Naive B cell (primary cell): ENCODE results near the gene KRT74. TPM values are rescaled to one million over a fixed set of nuclear protein-coding genes. Genes with fewer than 3 reads are reported as not detected.

ENCODE experiments used
- ATAC-seq, 2 donors: fragments of 150-1000 bp; cut with Tn5 transposase; 2 replicates each; pipeline ENCODE4 v1.10.0; 2021; ENCODE audit warnings: low read depth in 2 of 2, mild to moderate bottlenecking in 2 of 2, moderate library complexity in 2 of 2
- DNase-seq: peaks from one replicate; pipeline ENCODE4 v3.0.0; 2022
- H3K27ac Mint-ChIP-seq, 6 donors: one replicate each; pipeline ENCODE4 v1.8.0; 2020 to 2022; ENCODE audit warnings: mild to moderate bottlenecking in 6 of 6, mixed read lengths in 6 of 6, moderate library complexity in 5 of 6, inconsistent platforms in 2 of 6
- H3K27me3 Mint-ChIP-seq, 3 donors: one replicate each; pipeline ENCODE4 v1.8.0; 2021 to 2022; ENCODE audit warnings: mixed read lengths in 3 of 3, mild to moderate bottlenecking in 1 of 3
- H3K36me3 Mint-ChIP-seq, 2 donors: one replicate each; pipeline ENCODE4 v1.8.0; 2020 to 2022; ENCODE audit warnings: mixed read lengths in 2 of 2, inconsistent platforms in 1 of 2, mild to moderate bottlenecking in 1 of 2
- H3K4me1 Mint-ChIP-seq, 3 donors: one replicate each; pipeline ENCODE4 v1.8.0; 2020 to 2022; ENCODE audit warnings: mixed read lengths in 3 of 3, inconsistent platforms in 1 of 3, mild to moderate bottlenecking in 1 of 3, moderate library complexity in 1 of 3
- H3K4me3 Mint-ChIP-seq, 8 donors: one replicate each; pipeline ENCODE4 v1.8.0; 2020 to 2022; ENCODE audit warnings: mild to moderate bottlenecking in 8 of 8, mixed read lengths in 8 of 8, moderate library complexity in 8 of 8, inconsistent platforms in 2 of 8
- H3K9me3 Mint-ChIP-seq, 7 donors: one replicate each; pipeline ENCODE4 v1.8.0; 2020 to 2022; ENCODE audit warnings: mixed read lengths in 7 of 7, mild to moderate bottlenecking in 5 of 7, inconsistent platforms in 2 of 7, moderate library complexity in 1 of 7
- polyA plus RNA-seq, 6 donors: library from polyadenylated mRNA; unstranded; fragments of 300-500 nt; fragmentation: Illumina TruSeq; gene quantifications; one replicate each; pipeline ENCODE4 v1.2.3, GENCODE V29; 2021; ENCODE audit warnings: low read depth in 6 of 6

KRT74 gene
- polyA plus RNA-seq, 6 donors from 2014 or later = not detected

DNA sequence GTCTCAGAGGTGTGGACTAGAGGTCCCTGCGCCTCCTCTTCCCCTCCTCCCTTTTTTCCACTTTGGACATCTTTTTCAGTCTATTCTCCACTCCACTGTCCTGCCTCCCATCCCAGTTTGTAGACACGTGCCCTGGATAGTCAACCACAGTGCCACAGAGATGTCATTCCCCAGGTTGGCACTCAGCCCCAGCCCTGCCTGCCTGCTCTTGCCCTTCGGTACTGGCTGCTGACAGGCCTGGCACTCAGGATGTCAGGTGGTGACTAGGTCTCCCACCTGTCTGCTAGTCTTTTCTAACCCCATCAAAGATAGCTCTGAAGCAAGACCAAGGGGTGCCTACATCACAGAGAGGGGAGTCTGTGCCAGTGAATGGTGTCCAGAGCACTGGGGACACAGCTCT is 36.5 kb downstream of the KRT74 start:
- Mint-ChIP-seq H3K9me3 (no peaks in the 10 kb centered on the region), H3K36me3 (no peaks in the 10 kb centered on the region), H3K27ac (peak overlapping the region in 1 of 6 donors; percentile 60), H3K4me1 (no peaks in the 10 kb centered on the region), H3K27me3 (peaks cover 13 to 51% (median 32%) of the 10 kb centered on the region in 3 donors), H3K4me3 (peak overlapping the region in 1 of 8 donors; percentile 21)
- no peak for ATAC-seq
- no peak for DNase-seq

DNA sequence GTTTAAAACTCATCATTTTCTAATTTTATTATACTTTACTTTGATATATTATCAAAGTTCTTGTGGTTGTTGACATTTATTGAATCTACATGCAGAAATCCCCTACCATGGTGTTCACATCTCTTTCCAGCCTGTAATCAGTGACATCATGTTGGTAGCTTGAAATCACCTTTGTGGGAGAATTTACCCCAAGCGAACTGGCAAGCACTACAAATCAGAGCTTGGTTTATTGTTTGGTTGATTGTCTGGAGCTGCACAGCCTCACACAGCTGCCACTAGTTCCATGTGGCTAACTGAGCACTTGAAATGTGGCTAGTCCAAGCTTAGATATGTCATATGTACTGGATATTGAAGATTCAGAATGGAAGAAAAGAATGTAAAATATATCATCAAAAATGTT is 38.1 kb downstream of the KRT74 start:
- Mint-ChIP-seq H3K4me1 (no peaks in the 10 kb centered on the region), H3K9me3 (no peaks in the 10 kb centered on the region), H3K36me3 (no peaks in the 10 kb centered on the region), H3K27me3 (peaks cover 14 to 61% (median 32%) of the 10 kb centered on the region in 3 donors), H3K4me3 (no peak overlapping the region), H3K27ac (no peak overlapping the region)
- DNase-seq (no peak), ATAC-seq (no peak)

DNA sequence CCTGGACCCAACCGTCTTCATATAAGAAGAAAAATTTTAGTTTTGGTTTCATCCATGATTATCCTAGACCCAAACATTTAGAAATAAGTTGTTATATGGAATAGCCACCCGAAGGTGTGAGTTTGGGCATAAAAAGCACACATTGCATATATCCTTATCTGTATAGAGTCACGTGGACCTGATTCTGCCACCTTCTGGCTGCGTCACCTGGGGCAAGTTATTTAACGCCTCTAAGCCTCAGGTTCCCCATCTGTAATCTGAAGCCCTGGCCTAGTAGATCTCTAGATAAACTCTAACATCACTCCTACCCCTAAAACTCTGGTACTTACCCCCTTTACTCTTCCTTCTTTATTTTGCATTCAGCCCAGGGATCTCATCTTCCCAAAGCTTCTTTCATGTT is 39.2 kb downstream of the KRT74 start:
- Mint-ChIP-seq H3K27ac (no peak overlapping the region), H3K9me3 (no peaks in the 10 kb centered on the region), H3K27me3 (peaks cover 14 to 50% (median 23%) of the 10 kb centered on the region in 3 donors), H3K4me1 (no peaks in the 10 kb centered on the region), H3K36me3 (no peaks in the 10 kb centered on the region), H3K4me3 (no peak overlapping the region)
- ATAC-seq (no peak), DNase-seq (no peak)

DNA sequence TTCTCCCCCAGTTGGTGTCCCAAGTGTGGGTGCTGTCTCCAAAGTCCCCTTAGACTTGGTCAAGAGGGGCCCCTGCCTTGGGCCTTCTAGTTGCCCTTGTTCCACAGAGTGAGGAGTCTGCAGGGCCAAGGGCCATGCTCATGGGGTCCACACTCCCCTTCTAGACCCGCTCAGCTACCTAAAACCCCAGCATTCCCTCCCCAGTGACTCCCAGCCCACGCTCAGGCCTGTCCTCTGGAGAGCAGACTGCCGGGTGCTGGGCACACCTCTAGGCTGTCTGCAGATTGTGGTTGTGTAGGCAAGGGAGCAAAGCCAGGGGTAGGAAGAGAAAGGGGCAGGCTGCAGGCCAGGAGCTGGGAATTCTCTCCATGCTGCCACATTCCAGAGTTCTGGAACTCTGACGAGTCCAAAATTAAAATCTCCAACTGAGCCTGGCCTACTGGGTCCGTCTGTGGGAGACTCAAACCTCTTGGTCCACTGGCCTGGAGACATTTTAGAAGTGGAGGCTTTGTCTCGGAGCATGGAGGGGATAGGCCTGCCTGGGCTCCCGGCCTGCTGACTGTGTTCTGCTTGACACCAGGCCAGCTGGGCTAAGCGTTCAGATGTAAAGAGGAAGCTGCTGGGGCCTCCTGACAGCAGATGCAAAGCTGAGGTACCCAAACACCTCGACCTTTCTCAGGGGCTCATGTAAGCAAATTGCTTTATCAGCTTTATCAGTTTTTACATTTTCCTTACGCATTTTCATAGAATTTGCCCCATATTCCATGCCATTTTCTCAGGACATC is 39.8 kb downstream of the KRT74 start:
- H3K27ac Mint-ChIP-seq = no peak overlapping the region
- H3K27me3 Mint-ChIP-seq = peaks cover 17 to 44% (median 18%) of the 10 kb centered on the region in 3 donors
- H3K4me3 Mint-ChIP-seq = no peak overlapping the region
- no peaks in the 10 kb centered on the region for H3K4me1 Mint-ChIP-seq
- H3K9me3 Mint-ChIP-seq = no peaks in the 10 kb centered on the region
- ATAC-seq (no peak), DNase-seq (no peak)
- no peaks in the 10 kb centered on the region for H3K36me3 Mint-ChIP-seq

DNA sequence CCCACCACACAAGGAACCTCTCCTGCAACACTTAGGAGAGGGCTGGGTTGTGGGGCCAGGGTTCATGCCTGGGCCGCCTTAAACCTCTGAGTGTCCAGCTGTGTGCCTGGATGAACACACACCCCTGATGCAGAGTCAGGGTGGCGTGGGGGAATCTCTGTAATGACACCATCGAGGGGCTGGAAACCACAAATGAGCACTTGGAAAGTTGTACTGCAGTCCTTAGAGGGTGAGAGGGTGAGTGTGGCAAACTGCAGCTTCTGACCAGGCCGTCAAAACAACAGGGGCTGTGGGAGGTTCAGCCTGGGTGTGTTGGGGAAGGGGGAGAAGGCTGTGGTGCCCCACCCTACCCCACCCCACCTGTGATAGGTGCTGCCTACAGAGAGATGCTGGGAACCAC is 41.0 kb downstream of the KRT74 start:
- no peak overlapping the region for H3K4me3 Mint-ChIP-seq
- no peaks in the 10 kb centered on the region for H3K4me1 Mint-ChIP-seq
- H3K9me3 Mint-ChIP-seq = no peaks in the 10 kb centered on the region
- DNase-seq (no peak), ATAC-seq (no peak)
- no peak overlapping the region for H3K27ac Mint-ChIP-seq
- peaks cover 13 to 44% (median 19%) of the 10 kb centered on the region in 3 donors for H3K27me3 Mint-ChIP-seq
- H3K36me3 Mint-ChIP-seq = no peaks in the 10 kb centered on the region

DNA sequence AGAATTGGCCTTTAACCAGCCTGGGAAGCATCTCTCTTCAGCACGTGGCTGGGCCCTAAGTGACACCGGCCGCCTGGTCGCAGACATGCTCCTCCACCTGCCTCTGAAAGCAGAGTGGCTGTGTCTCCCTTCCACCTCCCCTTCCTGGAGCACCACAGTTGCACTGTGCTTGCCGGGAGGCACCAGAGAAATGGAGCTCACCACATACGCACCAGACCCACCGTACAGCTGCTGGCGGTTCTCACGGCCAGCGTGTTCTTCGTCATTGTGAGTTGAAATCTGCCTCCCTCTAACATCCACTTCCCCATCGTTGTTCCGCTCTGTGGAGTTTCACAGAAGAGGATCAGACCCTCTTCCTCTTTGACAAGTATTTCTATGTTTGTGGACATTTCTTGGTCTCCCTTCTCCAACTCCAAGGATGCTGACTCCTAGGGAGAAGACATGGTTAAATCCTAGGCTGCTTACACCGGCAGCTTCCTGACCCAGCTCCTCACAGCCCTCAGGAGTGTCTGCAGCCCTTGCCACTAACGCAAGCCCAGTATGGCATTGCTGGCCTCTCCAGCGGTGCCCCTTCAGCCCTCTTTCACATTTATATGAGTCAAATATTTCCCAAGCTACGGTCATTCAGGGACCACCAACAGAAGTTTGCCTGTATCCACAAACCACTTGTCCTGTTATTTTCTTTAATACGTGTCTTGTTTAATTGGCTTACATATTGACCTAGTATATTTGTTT is 41.9 kb downstream of the KRT74 start:
- Mint-ChIP-seq H3K27me3 (peaks cover 6 to 37% (median 19%) of the 10 kb centered on the region in 3 donors), H3K4me3 (no peak overlapping the region), H3K4me1 (no peaks in the 10 kb centered on the region), H3K36me3 (no peaks in the 10 kb centered on the region), H3K27ac (no peak overlapping the region), H3K9me3 (no peaks in the 10 kb centered on the region)
- DNase-seq (no peak), ATAC-seq (no peak)

DNA sequence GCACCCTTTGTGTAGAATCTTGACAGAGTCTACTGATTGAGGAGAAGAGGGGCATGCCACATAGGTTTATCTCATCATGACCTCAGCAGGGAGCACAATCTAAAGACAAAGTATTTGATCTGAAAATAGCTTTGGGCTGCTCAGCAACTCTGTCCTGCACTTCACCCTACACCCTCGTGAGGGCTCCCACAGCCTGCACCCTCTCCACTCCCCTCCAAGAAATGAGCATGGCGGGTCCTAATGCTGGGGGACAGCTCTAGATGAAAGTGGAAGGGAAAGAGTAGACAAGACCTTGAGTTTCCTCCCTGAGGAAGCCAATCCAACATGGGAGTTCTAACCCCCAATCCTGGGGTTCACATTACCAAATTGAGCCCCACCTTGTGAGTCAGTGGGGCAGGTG is 42.7 kb downstream of the KRT74 start:
- Mint-ChIP-seq H3K4me3 (no peak overlapping the region), H3K27ac (no peak overlapping the region), H3K9me3 (no peaks in the 10 kb centered on the region), H3K27me3 (peaks cover 6 to 36% (median 19%) of the 10 kb centered on the region in 3 donors), H3K4me1 (no peaks in the 10 kb centered on the region), H3K36me3 (no peaks in the 10 kb centered on the region)
- DNase-seq (no peak), ATAC-seq (no peak)

DNA sequence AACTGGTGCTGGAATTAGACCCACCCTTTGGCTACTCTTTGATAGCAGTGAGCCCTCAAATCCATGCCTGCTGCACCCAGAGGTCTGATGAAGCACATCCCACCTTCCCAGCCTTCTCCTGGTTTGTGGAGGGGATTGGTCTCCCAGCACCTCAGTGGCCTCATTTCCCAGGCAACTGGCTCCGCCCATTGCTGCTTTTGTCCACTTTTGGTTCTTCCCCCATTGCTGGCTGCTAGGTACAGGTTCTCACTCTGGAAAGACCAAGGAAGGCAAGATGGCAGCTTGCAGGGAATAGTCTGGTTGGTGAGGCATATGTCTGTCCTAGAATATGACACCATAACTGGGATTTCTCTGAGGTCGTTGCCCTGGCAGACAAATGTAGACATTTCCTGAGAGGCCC is 43.3 kb downstream of the KRT74 start:
- no peak overlapping the region for H3K4me3 Mint-ChIP-seq
- no peaks in the 10 kb centered on the region for H3K4me1 Mint-ChIP-seq
- no peak for DNase-seq
- no peak for ATAC-seq
- no peaks in the 10 kb centered on the region for H3K36me3 Mint-ChIP-seq
- peaks cover 6 to 31% (median 19%) of the 10 kb centered on the region in 3 donors for H3K27me3 Mint-ChIP-seq
- no peaks in the 10 kb centered on the region for H3K9me3 Mint-ChIP-seq
- no peak overlapping the region for H3K27ac Mint-ChIP-seq

DNA sequence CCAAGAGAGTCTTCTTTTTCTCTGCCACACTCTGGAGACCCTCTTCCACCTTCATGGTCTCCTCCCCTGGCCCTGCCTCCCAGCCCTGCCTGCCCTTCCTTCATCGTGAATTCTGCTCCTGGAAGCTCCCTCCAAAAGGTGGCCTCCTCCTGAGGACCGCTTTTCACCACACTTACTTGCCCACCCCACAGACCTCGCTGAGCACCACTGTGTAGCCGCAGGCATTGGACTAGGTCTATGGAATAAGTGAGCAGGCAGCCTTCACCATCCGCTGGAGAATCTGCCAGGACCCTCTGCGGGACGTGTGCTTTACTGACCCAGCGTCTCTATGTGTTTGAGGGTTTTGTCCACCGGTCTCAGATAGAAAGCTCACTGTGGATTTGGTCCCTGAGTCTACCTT is 43.8 kb downstream of the KRT74 start:
- no peaks in the 10 kb centered on the region for H3K36me3 Mint-ChIP-seq
- no peak overlapping the region for H3K4me3 Mint-ChIP-seq
- H3K9me3 Mint-ChIP-seq = no peaks in the 10 kb centered on the region
- no peak for ATAC-seq
- DNase-seq = no peak
- H3K27ac Mint-ChIP-seq = no peak overlapping the region
- no peaks in the 10 kb centered on the region for H3K4me1 Mint-ChIP-seq
- peaks cover 6 to 26% (median 19%) of the 10 kb centered on the region in 3 donors for H3K27me3 Mint-ChIP-seq

DNA sequence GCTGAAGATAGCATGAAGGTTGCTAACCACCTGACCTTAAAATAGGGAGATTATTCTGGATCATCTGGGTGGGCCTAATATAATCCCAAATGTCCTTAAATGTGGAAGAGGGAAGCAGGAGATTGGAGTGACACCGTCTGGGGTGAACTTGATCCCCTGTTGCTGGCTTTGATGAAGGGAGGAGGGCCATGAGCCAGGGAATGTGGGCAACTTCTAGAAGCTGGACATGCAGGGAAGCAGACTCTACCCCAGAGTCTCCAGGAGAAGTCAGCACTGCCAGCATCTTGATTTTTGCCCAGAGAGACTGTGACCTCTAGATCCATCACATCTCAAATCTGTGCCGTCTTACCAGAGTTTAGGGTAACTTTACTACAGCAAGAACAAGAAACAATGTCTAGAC is 44.2 kb downstream of the KRT74 start:
- Mint-ChIP-seq H3K9me3 (no peaks in the 10 kb centered on the region), H3K4me3 (no peak overlapping the region), H3K27ac (no peak overlapping the region), H3K27me3 (peaks cover 6 to 22% (median 16%) of the 10 kb centered on the region in 3 donors), H3K4me1 (no peaks in the 10 kb centered on the region), H3K36me3 (no peaks in the 10 kb centered on the region)
- ATAC-seq (no peak), DNase-seq (no peak)

DNA sequence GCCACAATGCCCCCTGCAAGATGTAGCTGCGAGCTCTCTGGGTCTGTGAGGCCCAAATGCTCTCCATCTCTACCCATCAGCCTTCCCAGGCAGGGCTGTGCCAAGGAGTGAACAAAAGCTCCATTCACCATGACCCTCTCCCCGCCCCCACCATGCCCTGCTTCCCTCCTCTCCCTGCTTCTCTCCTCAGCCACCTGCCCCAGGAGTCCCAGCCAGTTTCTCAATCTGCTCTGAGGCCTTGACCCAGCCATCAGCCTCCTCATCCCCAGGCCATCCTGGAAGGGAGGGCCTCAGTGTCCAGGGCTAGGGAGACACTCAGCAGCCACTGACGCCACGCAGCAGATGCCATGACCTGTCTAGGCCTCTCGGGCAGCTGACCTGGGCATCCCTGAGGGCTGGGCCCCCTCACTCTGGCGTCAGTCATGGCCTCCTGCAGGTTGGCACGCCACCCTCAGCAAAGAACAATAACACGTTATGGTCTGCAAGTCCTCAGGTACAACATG is 45.0 kb downstream of the KRT74 start:
- H3K27ac Mint-ChIP-seq = no peak overlapping the region
- DNase-seq (no peak), ATAC-seq (no peak)
- no peaks in the 10 kb centered on the region for H3K9me3 Mint-ChIP-seq
- no peaks in the 10 kb centered on the region for H3K4me1 Mint-ChIP-seq
- H3K27me3 Mint-ChIP-seq = peaks cover 6 to 16% (median 16%) of the 10 kb centered on the region in 3 donors
- no peak overlapping the region for H3K4me3 Mint-ChIP-seq
- no peaks in the 10 kb centered on the region for H3K36me3 Mint-ChIP-seq

DNA sequence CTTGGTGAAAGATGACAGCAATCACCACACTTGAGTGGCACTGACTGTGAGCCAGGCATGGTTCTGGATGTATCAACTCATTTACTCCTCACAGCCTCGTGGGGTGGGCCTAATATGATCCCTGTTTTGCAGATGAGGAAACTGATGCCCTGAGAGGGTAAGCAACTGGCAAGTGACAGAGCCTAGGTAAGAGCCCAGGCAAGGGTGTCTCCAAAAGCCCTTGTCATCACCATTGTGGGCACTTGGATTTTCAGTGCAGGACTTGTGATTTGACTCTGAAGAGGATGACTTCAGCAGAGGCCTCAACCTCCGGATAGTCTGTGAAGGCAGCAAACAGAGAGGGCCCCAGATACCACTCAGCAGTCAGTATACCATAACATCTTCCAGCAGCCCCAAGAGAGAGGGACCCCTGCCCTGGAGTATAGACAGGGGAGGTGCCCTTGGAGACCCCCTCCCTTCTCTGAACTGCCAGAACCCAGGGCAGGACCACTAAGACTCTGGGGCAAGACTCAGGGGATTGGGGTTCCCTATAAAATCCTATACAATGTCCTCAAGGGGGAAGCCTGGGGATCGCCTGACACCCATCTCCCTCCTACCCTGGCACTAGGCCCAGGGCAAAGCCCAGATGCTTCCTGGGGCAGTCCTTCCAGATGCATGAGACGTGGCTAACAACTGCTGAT is 46.4 kb downstream of the KRT74 start:
- Mint-ChIP-seq H3K27ac (no peak overlapping the region), H3K36me3 (no peaks in the 10 kb centered on the region), H3K4me3 (no peak overlapping the region), H3K4me1 (no peaks in the 10 kb centered on the region), H3K27me3 (peaks cover 2 to 21% (median 17%) of the 10 kb centered on the region in 3 donors), H3K9me3 (no peaks in the 10 kb centered on the region)
- DNase-seq (no peak), ATAC-seq (no peak)

DNA sequence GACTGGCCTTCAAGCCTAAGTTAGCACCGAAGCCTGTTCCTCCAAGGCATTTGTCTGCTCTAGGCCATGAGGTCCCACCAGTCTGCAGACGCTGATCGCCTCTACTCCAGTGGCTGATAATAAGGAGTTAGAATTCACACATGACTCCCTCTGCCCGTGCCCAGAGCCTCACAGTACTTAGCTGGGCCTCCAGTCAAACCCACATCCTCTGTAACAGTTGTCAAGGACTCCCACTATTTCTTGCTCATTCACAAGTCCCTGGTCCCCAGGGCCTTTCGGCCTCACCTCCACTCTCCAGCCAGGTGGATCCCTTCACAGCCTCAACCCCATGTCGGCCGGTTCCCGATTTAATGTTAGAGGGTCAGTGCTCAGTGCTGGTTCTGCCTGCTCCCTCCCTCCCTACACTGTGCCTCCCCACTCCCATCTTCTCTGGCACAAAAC is 47.1 kb downstream of the KRT74 start:
- peaks cover 6 to 15% (median 14%) of the 10 kb centered on the region in 3 donors for H3K27me3 Mint-ChIP-seq
- H3K4me1 Mint-ChIP-seq = no peaks in the 10 kb centered on the region
- DNase-seq = no peak
- no peak for ATAC-seq
- H3K36me3 Mint-ChIP-seq = no peaks in the 10 kb centered on the region
- no peak overlapping the region for H3K4me3 Mint-ChIP-seq
- H3K9me3 Mint-ChIP-seq = no peaks in the 10 kb centered on the region
- H3K27ac Mint-ChIP-seq = no peak overlapping the region
